ENCODE results near the gene ABI1. TPM values are rescaled to one million over a fixed set of nuclear protein-coding genes. Genes with fewer than 3 reads are reported as not detected.

ABI1 gene
- polyA plus RNA-seq, 1 donor from 2014 or later, result 50.4 TPM

DNA sequence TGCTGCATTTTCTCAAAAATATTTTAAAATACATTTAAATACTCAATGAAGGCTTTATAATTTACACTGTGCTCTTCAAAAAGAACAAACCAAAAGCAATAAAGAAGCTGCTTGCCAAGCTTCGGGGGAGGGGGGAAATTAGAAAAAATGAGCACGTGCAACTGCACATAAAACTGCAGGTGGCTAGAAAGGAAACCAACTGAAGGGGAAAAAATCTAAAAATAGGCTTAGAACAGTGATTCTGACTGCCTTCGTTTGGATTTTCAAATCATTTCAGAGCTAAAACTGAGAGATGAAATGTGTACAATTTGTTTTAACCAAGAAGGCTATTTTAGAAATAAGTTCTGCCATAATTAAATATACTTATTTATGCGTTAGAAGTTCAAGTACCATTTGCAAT lies 61.4 kb downstream of the ABI1 start:
- TF ChIP-seq EZH2 (IDR thresholded peaks at IDR 0.05; ENCODE audit: borderline replicate concordance, insufficient read depth, low read length, poor library complexity, severe bottlenecking), result no peak
- TF ChIP-seq, protein P1, sequence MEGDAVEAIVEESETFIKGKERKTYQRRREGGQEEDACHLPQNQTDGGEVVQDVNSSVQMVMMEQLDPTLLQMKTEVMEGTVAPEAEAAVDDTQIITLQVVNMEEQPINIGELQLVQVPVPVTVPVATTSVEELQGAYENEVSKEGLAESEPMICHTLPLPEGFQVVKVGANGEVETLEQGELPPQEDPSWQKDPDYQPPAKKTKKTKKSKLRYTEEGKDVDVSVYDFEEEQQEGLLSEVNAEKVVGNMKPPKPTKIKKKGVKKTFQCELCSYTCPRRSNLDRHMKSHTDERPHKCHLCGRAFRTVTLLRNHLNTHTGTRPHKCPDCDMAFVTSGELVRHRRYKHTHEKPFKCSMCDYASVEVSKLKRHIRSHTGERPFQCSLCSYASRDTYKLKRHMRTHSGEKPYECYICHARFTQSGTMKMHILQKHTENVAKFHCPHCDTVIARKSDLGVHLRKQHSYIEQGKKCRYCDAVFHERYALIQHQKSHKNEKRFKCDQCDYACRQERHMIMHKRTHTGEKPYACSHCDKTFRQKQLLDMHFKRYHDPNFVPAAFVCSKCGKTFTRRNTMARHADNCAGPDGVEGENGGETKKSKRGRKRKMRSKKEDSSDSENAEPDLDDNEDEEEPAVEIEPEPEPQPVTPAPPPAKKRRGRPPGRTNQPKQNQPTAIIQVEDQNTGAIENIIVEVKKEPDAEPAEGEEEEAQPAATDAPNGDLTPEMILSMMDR (IDR thresholded peaks at IDR 0.05; ENCODE audit: poor library complexity, severe bottlenecking), result no peak
- no peaks in the 10 kb centered on the region for H3K27me3 ChIP-seq (ENCODE audit: insufficient read depth, low read depth, low read length)
- no peak overlapping the region for H3K4me2 ChIP-seq (ENCODE audit: low read length)
- no peaks in the 10 kb centered on the region for H4K20me1 ChIP-seq (ENCODE audit: insufficient read depth)
- no peak overlapping the region for H3K27ac ChIP-seq (ENCODE audit: low read length)
- no peak overlapping the region for H3K9ac ChIP-seq (ENCODE audit: low read length)
- no peaks in the 10 kb centered on the region for H3F3A ChIP-seq (ENCODE audit: insufficient read depth, low read length, poor library complexity, severe bottlenecking)
- H3K9me3 ChIP-seq (ENCODE audit: low read length), result no peaks in the 10 kb centered on the region
- H3K79me2 ChIP-seq (replicated peaks; ENCODE audit: insufficient read depth, low read length), result peaks cover 40% of the 10 kb centered on the region
- no peak overlapping the region for H2AFZ ChIP-seq (ENCODE audit: low read depth, low read length)
- H3K36me3 ChIP-seq (ENCODE audit: insufficient read depth, low read length), result no peaks in the 10 kb centered on the region
- H3K4me3 ChIP-seq (ENCODE audit: low read length), result no peak overlapping the region
- H3K9me2 ChIP-seq (ENCODE audit: insufficient read depth, low read length), result no peaks in the 10 kb centered on the region

DNA sequence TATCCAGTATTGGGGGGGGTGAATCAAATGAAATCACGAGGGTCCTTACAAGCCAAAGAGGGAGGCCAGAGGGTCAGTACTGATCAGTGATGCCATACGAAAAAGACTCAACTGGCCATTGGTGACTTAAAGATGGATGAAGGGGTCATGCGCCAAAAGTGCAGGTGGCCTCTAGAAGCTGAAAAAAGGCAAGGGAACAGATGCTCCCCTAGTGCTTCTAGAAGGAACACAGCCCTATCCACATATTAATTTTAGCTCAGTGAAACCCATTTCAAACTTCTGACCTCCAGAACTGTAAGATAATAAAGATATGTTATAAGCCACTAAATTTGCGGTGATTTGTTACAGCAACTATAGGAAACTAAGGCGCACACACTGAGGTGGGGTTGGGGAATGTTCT lies 62.5 kb downstream of the ABI1 start:
- Histone ChIP-seq H3K36me3 (ENCODE audit: insufficient read depth, low read length) (no peaks in the 10 kb centered on the region), H2AFZ (ENCODE audit: low read depth, low read length) (no peak overlapping the region), H3K9ac (ENCODE audit: low read length) (no peak overlapping the region), H3K4me2 (ENCODE audit: low read length) (no peak overlapping the region), H3K27ac (ENCODE audit: low read length) (no peak overlapping the region), H3K9me3 (ENCODE audit: low read length) (no peaks in the 10 kb centered on the region), H4K20me1 (ENCODE audit: insufficient read depth) (no peaks in the 10 kb centered on the region), H3F3A (ENCODE audit: insufficient read depth, low read length, poor library complexity, severe bottlenecking) (no peaks in the 10 kb centered on the region), H3K79me2 (replicated peaks; ENCODE audit: insufficient read depth, low read length) (peaks cover 39% of the 10 kb centered on the region), H3K27me3 (ENCODE audit: insufficient read depth, low read depth, low read length) (no peaks in the 10 kb centered on the region), H3K4me3 (ENCODE audit: low read length) (no peak overlapping the region), H3K9me2 (ENCODE audit: insufficient read depth, low read length) (no peaks in the 10 kb centered on the region)
- TF ChIP-seq, protein P2, sequence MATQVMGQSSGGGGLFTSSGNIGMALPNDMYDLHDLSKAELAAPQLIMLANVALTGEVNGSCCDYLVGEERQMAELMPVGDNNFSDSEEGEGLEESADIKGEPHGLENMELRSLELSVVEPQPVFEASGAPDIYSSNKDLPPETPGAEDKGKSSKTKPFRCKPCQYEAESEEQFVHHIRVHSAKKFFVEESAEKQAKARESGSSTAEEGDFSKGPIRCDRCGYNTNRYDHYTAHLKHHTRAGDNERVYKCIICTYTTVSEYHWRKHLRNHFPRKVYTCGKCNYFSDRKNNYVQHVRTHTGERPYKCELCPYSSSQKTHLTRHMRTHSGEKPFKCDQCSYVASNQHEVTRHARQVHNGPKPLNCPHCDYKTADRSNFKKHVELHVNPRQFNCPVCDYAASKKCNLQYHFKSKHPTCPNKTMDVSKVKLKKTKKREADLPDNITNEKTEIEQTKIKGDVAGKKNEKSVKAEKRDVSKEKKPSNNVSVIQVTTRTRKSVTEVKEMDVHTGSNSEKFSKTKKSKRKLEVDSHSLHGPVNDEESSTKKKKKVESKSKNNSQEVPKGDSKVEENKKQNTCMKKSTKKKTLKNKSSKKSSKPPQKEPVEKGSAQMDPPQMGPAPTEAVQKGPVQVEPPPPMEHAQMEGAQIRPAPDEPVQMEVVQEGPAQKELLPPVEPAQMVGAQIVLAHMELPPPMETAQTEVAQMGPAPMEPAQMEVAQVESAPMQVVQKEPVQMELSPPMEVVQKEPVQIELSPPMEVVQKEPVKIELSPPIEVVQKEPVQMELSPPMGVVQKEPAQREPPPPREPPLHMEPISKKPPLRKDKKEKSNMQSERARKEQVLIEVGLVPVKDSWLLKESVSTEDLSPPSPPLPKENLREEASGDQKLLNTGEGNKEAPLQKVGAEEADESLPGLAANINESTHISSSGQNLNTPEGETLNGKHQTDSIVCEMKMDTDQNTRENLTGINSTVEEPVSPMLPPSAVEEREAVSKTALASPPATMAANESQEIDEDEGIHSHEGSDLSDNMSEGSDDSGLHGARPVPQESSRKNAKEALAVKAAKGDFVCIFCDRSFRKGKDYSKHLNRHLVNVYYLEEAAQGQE (IDR thresholded peaks at IDR 0.05; ENCODE audit: borderline replicate concordance), result no peak
- TF ChIP-seq EZH2 (IDR thresholded peaks at IDR 0.05; ENCODE audit: borderline replicate concordance, insufficient read depth, low read length, poor library complexity, severe bottlenecking), result no peak
- TF ChIP-seq, protein P1 (IDR thresholded peaks at IDR 0.05; ENCODE audit: poor library complexity, severe bottlenecking), result no peak
- TF ChIP-seq RAD21 (conservative IDR thresholded peaks at IDR 0.05), result no peak
- TF ChIP-seq TAF1 (IDR thresholded peaks at IDR 0.05; ENCODE audit: low read depth), result no peak
- TF ChIP-seq MXI1 (conservative IDR thresholded peaks at IDR 0.05; ENCODE audit: poor library complexity, severe bottlenecking), result no peak
- no peak for TF ChIP-seq POLR2AphosphoS5 (IDR thresholded peaks at IDR 0.05)
- no peak for TF ChIP-seq SMC3 (conservative IDR thresholded peaks at IDR 0.05; ENCODE audit: poor library complexity)
- TF ChIP-seq EP300 (conservative IDR thresholded peaks at IDR 0.05; ENCODE audit: poor library complexity, severe bottlenecking), result no peak
